H1 (cell line): Measurements from ENCODE around the gene MTF2. TPM values are rescaled to one million over a fixed set of nuclear protein-coding genes. Genes with fewer than 3 reads are reported as not detected.

ENCODE experiments used
- CTCF ChIA-PET: fragments of 300-600 bp; sonication (Branson Sonifier 250); formaldehyde crosslinking; loops from one replicate; lab custom pipeline; 2021; ENCODE audit not compliant: partially characterized antibody; lab: Charles Lee
- POLR2A ChIA-PET: fragments of 300-600 bp; sonication (Branson Sonifier 250); formaldehyde crosslinking; loops from one replicate; lab custom pipeline; 2021; ENCODE audit warnings: inconsistent platforms; ENCODE audit not compliant: partially characterized antibody; lab: Charles Lee
- DNase-seq, 2 experiments: peaks; one replicate each; pipeline versions ENCODE4 v3.0.0 to v3.0.0-alpha.2; 2010 to 2022; ENCODE audit warnings: low spot score in 2 of 2, low read depth in 1 of 2, mixed read lengths in 1 of 2
- FAIRE-seq: peaks from 2 replicates; lab custom pipeline; 2011; peaks lifted over from hg19 to GRCh38; lab: Jason Lieb, UNC
- H2AFZ ChIP-seq: 2 replicates; pipeline ENCODE4 v1.8.1; 2012; ENCODE audit warnings: low read length, inconsistent platforms
- H2AK5ac ChIP-seq: 2 replicates; pipeline ENCODE4 v1.6.1; 2013; ENCODE audit warnings: low read depth, low read length
- H2BK120ac ChIP-seq: replicated peaks from 2 replicates; pipeline ENCODE3; 2013; ENCODE audit warnings: low read depth, low read length, inconsistent platforms
- H2BK12ac ChIP-seq: 2 replicates; pipeline ENCODE4 v1.6.1; 2013; ENCODE audit warnings: low read depth, low read length
- H2BK15ac ChIP-seq: 2 replicates; pipeline ENCODE4 v1.6.1; 2013; ENCODE audit warnings: low read length
- H2BK20ac ChIP-seq: 2 replicates; pipeline ENCODE4 v1.6.1; 2013; ENCODE audit warnings: low read length
- H2BK5ac ChIP-seq: 2 replicates; pipeline ENCODE4 v1.6.1; 2013; ENCODE audit warnings: low read depth, low read length
- H3K14ac ChIP-seq: 2 replicates; pipeline ENCODE4 v1.6.1; 2013; ENCODE audit warnings: inconsistent platforms; ENCODE audit not compliant: insufficient read length
- H3K18ac ChIP-seq: 2 replicates; pipeline ENCODE4 v1.6.1; 2013; ENCODE audit warnings: low read length; ENCODE audit errors: extremely low read depth
- H3K23ac ChIP-seq: 2 replicates; pipeline ENCODE4 v1.6.1; 2013; ENCODE audit warnings: inconsistent platforms; ENCODE audit not compliant: insufficient read length
- H3K23me2 ChIP-seq: 2 replicates; pipeline ENCODE4 v1.6.1; 2013; ENCODE audit warnings: low read depth, low read length
- H3K27ac ChIP-seq: 2 replicates; pipeline ENCODE4 v1.6.1; 2011; ENCODE audit warnings: low read depth, low read length, inconsistent platforms
- H3K27me3 ChIP-seq, 4 experiments: replicated peaks in 1 of 4; 1 replicate in 1 of 4; 2 replicates in 3 of 4; pipeline versions ENCODE4 v1.6.1 to v1.8.1; 2011 to 2013; ENCODE audit warnings: low read length in 3 of 4, mild to moderate bottlenecking in 3 of 4, inconsistent platforms in 2 of 4, mixed read lengths in 2 of 4, moderate library complexity in 1 of 4; ENCODE audit not compliant: control insufficient read depth in 3 of 4, insufficient read depth in 3 of 4; ENCODE audit errors: extremely low read depth in 1 of 4
- H3K36me3 ChIP-seq, 4 experiments: 2 replicates each; pipeline versions ENCODE4 v1.6.1 to v1.8.1; 2011 to 2013; ENCODE audit warnings: mild to moderate bottlenecking in 4 of 4, low read length in 3 of 4, moderate library complexity in 2 of 4, control low read depth in 1 of 4, inconsistent platforms in 1 of 4; ENCODE audit not compliant: insufficient read depth in 4 of 4, control insufficient read depth in 2 of 4
- H3K4ac ChIP-seq: replicated peaks from 2 replicates; pipeline ENCODE3; 2013; ENCODE audit warnings: low read length, low read depth, mixed read lengths, inconsistent platforms; ENCODE audit not compliant: insufficient read length
- H3K4me1 ChIP-seq, 4 experiments: replicated peaks in 1 of 4; 1 replicate in 1 of 4; 2 replicates in 3 of 4; pipeline versions ENCODE4 v1.6.1 to v1.8.1; 2011 to 2013; ENCODE audit warnings: low read length in 3 of 4, inconsistent platforms in 2 of 4, mixed read lengths in 1 of 4; ENCODE audit not compliant: insufficient read depth in 4 of 4, control insufficient read depth in 3 of 4
- H3K4me2 ChIP-seq, 2 experiments: 2 replicates each; pipeline versions ENCODE4 v1.6.1 to v1.8.1; 2011 to 2013; ENCODE audit warnings: low read depth in 2 of 2, low read length in 2 of 2, control low read depth in 1 of 2, inconsistent platforms in 1 of 2, mild to moderate bottlenecking in 1 of 2; ENCODE audit not compliant: insufficient read depth in 1 of 2
- H3K4me3 ChIP-seq, 4 experiments: fragments of 200-600, 300-600 bp in 1 of 4; sonication (generic), shearing (Covaris generic), sonication (Bioruptor Twin) in 1 of 4; 2 replicates each; pipeline versions ENCODE4 v1.5.1 to v1.8.1; 2011 to 2016; ENCODE audit warnings: low read length in 4 of 4, low read depth in 3 of 4, control low read depth in 2 of 4, inconsistent platforms in 2 of 4, mild to moderate bottlenecking in 2 of 4, mixed read lengths in 1 of 4, moderate library complexity in 1 of 4; ENCODE audit not compliant: insufficient read depth in 2 of 4; ENCODE audit errors: extremely low read depth in 1 of 4
- H3K56ac ChIP-seq: replicated peaks from 2 replicates; pipeline ENCODE3; 2013; ENCODE audit warnings: low read depth, mild to moderate bottlenecking, mixed read lengths, low read length, inconsistent platforms; ENCODE audit not compliant: insufficient read length
- H3K79me1 ChIP-seq: 2 replicates; pipeline ENCODE4 v1.6.1; 2013; ENCODE audit warnings: low read depth, low read length, control low read depth
- H3K79me2 ChIP-seq, 2 experiments: 2 replicates each; pipeline versions ENCODE4 v1.6.1 to v1.8.1; 2012 to 2013; ENCODE audit warnings: low read length in 2 of 2, mild to moderate bottlenecking in 2 of 2, inconsistent platforms in 1 of 2; ENCODE audit not compliant: insufficient read depth in 2 of 2, control insufficient read depth in 1 of 2
- H3K9ac ChIP-seq, 4 experiments: replicated peaks in 1 of 4; 1 replicate in 1 of 4; 2 replicates in 3 of 4; pipeline versions ENCODE4 v1.6.1 to v1.8.1; 2011 to 2013; ENCODE audit warnings: low read depth in 3 of 4, low read length in 3 of 4, control low read depth in 2 of 4, mild to moderate bottlenecking in 2 of 4, moderate library complexity in 2 of 4, inconsistent platforms in 1 of 4; ENCODE audit errors: extremely low read depth in 1 of 4
- H3K9me3 ChIP-seq, 2 experiments: 2 replicates each; pipeline versions ENCODE4 v1.6.1 to v1.8.1; 2012 to 2013; ENCODE audit warnings: mild to moderate bottlenecking in 2 of 2, moderate library complexity in 2 of 2, control low read depth in 1 of 2, inconsistent platforms in 1 of 2, low read depth in 1 of 2, low read length in 1 of 2, mixed read lengths in 1 of 2; ENCODE audit not compliant: insufficient read depth in 2 of 2
- H4K20me1 ChIP-seq, 2 experiments: replicated peaks in 1 of 2; 2 replicates each; pipeline versions ENCODE3 to v1.8.1; 2011 to 2013; ENCODE audit warnings: inconsistent platforms in 2 of 2, low read length in 2 of 2, mild to moderate bottlenecking in 1 of 2; ENCODE audit not compliant: insufficient read depth in 2 of 2, control insufficient read depth in 1 of 2
- H4K5ac ChIP-seq: 2 replicates; pipeline ENCODE4 v1.6.1; 2013; ENCODE audit warnings: low read length, low read depth, mixed read lengths, inconsistent platforms; ENCODE audit not compliant: insufficient read length
- H4K8ac ChIP-seq: 2 replicates; pipeline ENCODE4 v1.8.0; 2013; ENCODE audit warnings: mild to moderate bottlenecking, moderate library complexity, low read length, inconsistent platforms; ENCODE audit not compliant: insufficient read depth; ENCODE audit errors: extremely low read depth
- H4K91ac ChIP-seq: replicated peaks from 2 replicates; pipeline ENCODE3; 2013; ENCODE audit warnings: low read length, mixed read lengths, inconsistent platforms; ENCODE audit not compliant: insufficient read length
- BRCA1 ChIP-seq: IDR thresholded peaks from 2 replicates; pipeline ENCODE4 v1.6.1; 2012; ENCODE audit warnings: low read depth, low read length, improper control_type of control experiment
- NANOG ChIP-seq: IDR thresholded peaks from 2 replicates; pipeline ENCODE4 v1.6.1; 2011; ENCODE audit warnings: low read length, low read depth, mild to moderate bottlenecking, inconsistent platforms; ENCODE audit not compliant: insufficient read depth, poor library complexity, severe bottlenecking
- WGBS, 2 experiments: shearing (Covaris generic) in 1 of 2; methylation state at CpG; one replicate each; pipeline versions ENCODE4 v1.1.6 to v1.1.7; 2013 to 2015; ENCODE audit warnings: low lambda C conversion rate in 2 of 2, mixed read lengths in 2 of 2, inconsistent platforms in 1 of 2, low coverage in 1 of 2, missing lambda C conversion rate in 1 of 2; ENCODE audit not compliant: insufficient replicate concordance in 2 of 2, insufficient coverage in 1 of 2, insufficient read length in 1 of 2; ENCODE audit errors: extremely low coverage in 1 of 2, missing lambda C conversion rate in 1 of 2; 5-methylcytosine and 5-hydroxymethylcytosine counted together
- polyA plus RNA-seq, 7 experiments: library from polyadenylated mRNA; depleted of rRNA in 3 of 7; stranded (reverse) in 5 of 7; unstranded in 2 of 7; fragments of >200 nt in 5 of 7; fragments of 200-250 nt in 2 of 7; gene quantifications; 1 replicate in 5 of 7; 2 replicates in 1 of 7; 4 replicates in 1 of 7; pipeline versions ENCODE4 v1.2.1 to v1.2.3, GENCODE V29; 2011 to 2013; ENCODE audit warnings: missing spikeins in 2 of 7, mixed read lengths in 2 of 7
- total RNA-seq: library from RNA; stranded (reverse); fragmentation: NEBNext Ultra II Directional; extraction: Animal tissue kit (Norgen Biotek cat#: 25700); gene quantifications from 2 replicates; pipeline ENCODE4 v1.2.1, GENCODE V29; 2021

Gene MTF2
- total and polyA plus RNA-seq, 2 of the 8 experiments (the other 6 are each of a cell fraction or from before 2014, with no cell fraction given), result 72.1 to 102 TPM

- Histone ChIP-seq H4K20me1 (peaks cover 2% of the 10 kb centered on the region in 2 experiments), H4K5ac (no peak overlapping the region), H2AFZ (no peak overlapping the region), H3K4me1 (no peaks in the 10 kb centered on the region), H3K23me2 (no peaks in the 10 kb centered on the region), H2BK5ac (no peak overlapping the region), H3K27me3 (no peaks in the 10 kb centered on the region), H2BK12ac (no peak overlapping the region), H3K79me1 (no peaks in the 10 kb centered on the region), H3K9ac (no peak overlapping the region), H2BK15ac (no peak overlapping the region), H3K9me3 (no peaks in the 10 kb centered on the region), H3K36me3 (no peaks in the 10 kb centered on the region), H3K79me2 (no peaks in the 10 kb centered on the region), H4K91ac (no peak overlapping the region), H3K56ac (no peak overlapping the region), H3K23ac (no peak overlapping the region), H3K4me3 (no peak overlapping the region), H2AK5ac (no peak overlapping the region), H2BK20ac (no peak overlapping the region), H3K4ac (no peak overlapping the region), H4K8ac (no peak overlapping the region), H2BK120ac (no peak overlapping the region), H3K4me2 (no peak overlapping the region), H3K14ac (no peak overlapping the region), H3K18ac (no peak overlapping the region), H3K27ac (no peak overlapping the region)
- WGBS, 2 experiments, result 100% methylated on average over 1 of the region's 1 CpG; no CpG with 5 or more reads in 1 of the 2 experiments
- TF ChIP-seq BRCA1 (no peak), NANOG (no peak)
- FAIRE-seq (no peak), DNase-seq (no peak)
- CTCF ChIA-PET, result interaction anchor here (0.7 to 0.9 kb wide), 2 partner anchors 31 to 59 kb away, joined by 3 read pairs; no protein-coding TSS in a partner anchor
- POLR2A ChIA-PET, result no interaction called here
These were observed 27.1 kb upstream of the MTF2 start for GRCh38 chr1:93051961-93052360.
